H4 (cell line): ENCODE data around the gene RPGR. TPM values are rescaled to one million over a fixed set of nuclear protein-coding genes. Genes with fewer than 3 reads are reported as not detected.
A peak's percentile ranks its signal among the peaks of the same experiment; 100 is the strongest.

Experiments used
- DNase-seq: peaks from one replicate; pipeline ENCODE4 v3.0.0-alpha.2; 2015; ENCODE audit warnings: low spot score
- total RNA-seq: library from RNA; depleted of rRNA; stranded (reverse); fragments of >200 nt; shearing (Covaris generic); gene quantifications from 2 replicates; pipeline ENCODE4 v1.2.3, GENCODE V29; 2014; rRNA removed

RPGR gene
- total RNA-seq, 1 experiment from 2014 or later: 7.1 TPM

DNA sequence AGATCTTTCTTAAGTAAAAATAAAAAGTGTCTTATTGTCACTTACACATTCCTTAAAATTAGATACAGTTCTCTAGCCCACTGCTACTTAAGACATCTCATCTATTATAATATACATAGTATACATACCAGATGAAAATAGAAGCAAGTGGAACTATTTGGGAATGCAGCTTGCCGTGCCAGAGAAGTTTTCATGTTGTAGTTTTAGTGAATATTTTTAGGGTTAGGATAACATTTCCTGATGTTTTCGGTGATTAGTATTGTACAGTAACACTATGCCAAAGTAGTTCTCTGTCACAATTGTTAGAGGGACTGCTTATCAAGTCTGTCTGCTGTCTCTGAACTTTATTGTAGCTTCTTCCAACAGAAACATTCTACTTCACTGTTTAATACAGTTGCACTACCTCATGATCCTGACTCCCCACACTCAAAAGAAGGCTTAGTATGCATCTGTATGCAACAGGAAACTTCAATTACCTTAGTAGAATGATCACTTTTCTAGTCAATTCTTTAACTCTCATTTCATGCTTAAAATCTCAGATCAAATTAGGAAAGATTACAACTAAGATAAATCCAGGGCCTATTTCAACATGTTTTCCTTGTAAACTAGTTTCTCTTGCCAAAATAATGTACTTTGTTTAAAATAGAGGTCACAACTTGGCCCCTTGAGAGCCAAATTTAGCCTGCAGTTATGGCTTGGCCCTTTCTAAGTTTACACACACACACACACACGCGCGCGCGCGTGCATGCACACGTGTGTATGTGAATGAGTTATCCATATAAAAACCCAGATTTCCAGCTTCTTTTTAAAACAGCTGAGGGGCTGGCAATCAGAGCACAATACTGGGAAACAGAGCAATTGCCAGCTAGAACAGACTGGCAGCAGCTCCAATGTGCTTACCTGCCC lies 64.3 kb downstream of the RPGR start:
- no peak for DNase-seq

DNA sequence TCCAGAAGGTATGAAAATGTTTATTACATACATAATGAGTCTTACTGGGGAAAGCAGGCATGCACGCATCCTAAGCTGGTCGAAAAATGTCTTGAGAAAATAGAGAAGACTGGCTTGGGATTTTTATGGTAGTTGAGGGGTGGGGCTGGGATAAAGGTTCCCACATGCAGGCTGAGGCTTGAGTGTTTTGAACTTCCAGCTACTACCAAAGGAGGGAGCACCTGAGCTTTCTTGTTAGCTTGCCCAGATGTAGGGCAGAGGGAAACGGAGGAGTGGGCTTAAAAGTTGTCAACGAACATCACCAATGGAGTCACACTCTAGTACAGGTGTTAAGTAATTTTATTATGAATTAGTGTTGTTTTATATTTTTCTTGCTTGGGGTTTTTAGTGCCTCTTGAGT lies 67.1 kb downstream of the RPGR start:
- peak; percentile 21 for DNase-seq

DNA sequence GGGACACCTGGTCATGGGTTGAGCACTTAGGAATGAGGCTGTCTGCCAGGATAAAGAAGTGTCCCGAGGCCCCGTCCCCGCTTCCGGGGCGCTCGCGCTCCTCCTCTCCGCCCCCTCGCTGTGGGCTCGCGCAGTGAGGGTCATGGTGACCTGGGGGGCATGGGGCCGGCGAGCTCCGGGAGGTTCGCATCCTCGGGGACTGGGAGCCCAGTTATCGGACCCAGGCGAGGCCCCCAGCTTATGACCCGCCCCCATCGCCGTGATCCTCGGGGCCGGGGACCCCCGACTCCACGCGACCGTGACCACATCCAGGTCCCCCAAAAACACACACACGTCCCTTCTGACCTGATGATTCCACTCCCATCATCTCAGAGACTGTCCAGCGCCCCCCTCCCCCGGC lies 71.3 kb downstream of the RPGR start:
- DNase-seq: no peak

DNA sequence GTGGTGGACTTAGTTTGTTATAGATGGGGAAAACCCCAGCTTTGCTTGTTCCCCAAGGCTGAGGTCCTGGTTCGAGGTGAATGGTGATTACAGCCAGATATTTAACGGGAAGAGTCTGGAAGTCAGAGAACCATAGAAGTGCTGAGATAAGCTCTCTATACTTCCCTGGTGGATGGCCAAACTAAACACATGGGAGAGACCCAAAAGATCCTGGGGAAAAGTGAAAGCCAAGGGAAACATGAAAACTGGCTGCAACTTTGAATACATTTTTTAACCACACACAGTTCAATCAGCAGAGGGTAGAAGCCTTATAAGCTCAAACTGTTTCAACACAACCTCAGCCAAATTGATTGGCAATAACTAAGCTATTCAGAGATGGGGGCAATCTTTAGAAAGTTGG lies 77.3 kb downstream of the RPGR start:
- DNase-seq: no peak

DNA sequence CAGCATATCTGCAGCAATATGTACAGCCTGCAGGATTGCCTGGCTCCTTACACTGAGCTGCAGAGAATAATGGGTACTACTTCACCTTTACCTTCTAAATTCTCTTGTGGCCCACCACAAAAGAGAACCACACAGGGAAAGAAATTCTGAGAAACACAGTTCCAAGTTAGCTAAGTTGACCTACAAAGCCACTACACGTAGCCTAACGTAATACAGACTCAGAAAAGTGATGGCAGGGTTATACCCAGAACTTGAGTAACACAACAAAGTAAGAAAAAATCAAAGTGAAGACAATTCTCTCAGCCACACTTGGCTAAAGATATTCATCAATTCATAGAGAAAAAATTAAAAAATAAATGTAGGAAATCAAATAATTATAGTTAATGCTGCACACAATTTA lies 80.3 kb downstream of the RPGR start:
- no peak for DNase-seq

DNA sequence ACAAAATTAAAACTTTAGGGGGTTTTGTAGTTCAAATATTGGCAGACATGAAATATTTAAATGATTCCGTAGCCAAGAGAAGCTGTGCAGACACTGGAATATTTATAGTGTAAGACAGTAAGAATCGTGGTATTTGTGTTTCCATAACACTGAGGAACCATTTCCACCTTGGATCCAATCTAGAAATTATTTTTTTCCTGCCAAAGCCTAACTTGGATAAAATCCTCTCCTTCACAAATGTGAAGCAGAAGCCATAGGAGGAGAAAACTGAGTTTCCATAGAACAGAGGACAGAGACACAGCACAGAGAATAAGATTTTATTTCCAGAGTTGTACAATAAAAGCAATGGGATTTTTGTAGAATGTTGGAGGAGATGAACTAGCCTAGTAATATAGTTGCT lies 86.8 kb downstream of the RPGR start:
- no peak for DNase-seq

DNA sequence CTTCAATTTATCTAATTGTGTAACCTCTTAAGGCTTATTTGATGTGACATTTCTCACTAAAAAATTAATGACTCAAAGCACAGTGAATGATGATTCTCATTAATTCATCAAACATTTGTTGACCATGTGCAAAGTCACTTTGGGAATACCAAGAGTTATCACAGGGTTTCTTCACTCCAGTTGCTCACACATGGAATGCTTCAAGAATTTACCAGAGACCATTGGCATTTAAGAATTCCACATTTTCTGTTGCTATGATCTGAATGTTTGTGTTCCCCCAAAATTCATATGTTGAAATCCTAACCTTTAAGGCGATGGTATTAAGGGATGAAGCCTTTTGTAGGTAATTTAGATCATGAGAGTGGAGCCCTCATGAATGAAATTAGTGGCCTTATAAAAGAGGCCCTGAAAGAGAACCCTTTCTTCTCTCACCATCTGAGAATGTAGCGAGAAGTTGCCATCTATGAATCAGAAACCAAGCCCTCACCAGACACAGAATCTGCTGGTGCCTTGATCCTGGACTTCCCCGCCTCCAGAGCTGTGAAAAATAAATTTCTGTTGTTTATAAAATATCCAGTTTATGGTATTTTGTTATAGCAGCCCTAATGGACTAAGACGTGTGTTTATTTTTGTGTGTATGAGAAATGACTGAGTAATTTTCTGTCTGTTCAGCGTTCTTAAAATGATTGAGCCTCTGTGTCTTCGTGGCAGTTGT lies 90.3 kb downstream of the RPGR start:
- DNase-seq: no peak

DNA sequence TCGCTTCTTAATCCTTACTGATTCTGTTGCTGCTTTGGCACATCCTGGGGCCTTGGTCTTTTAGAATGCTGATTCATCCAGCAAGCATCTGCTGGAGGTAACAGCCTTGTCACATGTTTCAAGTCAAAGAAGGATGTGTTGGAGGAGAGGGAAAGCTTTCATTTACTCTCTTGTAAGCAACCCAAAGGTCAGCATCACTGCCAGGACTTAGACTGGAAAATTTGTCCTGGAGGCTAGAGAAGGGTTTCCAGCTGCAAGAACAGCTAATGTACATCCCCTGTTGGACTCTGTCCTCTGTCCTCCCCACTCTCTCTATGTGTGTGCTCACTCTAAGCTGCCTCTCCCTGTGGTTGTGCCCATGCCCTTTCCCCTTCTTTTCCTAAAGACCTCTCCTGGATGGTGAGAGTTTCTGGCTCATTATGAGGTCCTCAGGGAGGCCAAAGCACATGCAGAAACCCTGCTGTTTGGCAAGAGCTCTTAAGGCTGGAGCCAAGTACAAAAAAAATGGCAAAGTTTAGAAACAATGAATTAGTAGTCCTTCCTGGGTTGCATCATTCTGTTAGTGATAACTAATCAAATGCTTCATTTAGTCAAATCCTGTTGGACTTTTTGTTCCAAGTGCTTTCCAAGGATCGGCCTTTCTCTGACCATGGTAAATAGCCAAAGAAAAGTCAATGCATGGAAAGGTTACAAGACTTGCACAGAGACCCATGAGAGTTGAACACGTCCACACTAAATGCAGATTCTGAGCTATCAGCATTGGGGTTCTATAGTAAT lies 93.2 kb downstream of the RPGR start:
- DNase-seq: peak; percentile 80

DNA sequence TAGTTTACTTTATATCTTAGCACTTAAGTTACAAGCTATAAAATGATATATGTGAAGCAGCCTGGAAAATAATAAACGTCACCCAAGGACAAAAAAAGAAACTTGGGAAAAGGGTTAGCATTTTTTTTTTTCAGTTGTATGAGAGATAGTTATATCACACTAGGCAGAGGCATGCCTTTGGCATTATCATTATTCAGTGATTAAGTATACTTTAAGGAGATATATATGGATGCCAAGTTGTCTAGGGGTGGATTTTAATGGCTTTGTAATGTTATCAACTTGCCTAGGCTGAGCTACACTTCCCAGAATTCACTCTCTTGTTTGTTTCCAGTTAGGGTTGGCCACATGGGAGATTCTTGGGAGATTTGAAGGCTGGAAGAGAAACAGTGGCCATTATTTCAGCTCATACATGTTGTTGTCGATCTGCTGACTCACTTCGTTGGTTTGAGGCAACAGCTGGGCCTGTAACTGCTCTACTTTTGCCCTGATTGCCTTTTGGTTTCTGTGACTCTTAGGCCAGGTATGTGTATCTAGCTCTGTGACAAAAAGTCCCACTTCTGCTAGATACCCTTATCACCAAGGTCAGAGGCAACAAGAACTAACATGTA lies 95.1 kb downstream of the RPGR start:
- peak; percentile 7 for DNase-seq

DNA sequence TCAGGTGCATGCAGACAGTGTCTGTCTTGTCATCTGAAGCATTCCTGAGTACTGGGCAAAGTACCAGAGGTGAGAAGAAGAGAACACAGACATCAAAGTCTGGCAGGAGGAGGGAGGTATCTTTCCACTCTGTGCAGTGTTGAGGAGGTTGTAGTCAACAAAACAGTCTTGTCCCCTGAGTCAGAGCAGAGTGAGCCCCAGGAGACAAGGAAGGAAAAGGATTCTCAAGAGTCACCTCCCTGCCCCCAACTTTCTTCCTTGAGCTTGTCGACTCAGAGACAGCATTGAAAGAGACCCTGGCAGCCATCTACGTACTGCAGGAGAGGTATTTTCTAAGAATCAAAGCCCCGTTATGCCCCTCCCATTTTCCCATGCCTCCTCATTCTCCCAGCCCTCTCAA lies 102.2 kb downstream of the RPGR start:
- no peak for DNase-seq

DNA sequence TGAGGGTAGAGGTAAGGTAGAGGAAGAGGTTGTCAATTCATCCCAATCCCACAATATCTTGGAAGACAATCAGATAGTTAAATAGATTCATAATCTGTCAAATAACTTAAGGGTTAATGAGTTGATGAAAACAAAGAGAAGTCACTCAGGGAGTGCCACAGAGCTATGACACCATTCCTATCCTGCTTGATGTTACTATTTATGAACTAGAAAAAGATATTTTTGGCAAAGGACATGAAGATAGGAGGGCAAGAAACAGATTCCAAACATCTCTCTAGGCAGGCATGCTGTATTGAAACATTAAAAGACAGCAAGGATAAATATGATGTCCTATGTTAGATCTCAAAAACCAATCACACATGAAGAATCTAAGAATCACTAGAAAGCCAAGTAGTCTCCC lies 103.1 kb downstream of the RPGR start:
- DNase-seq: no peak

DNA sequence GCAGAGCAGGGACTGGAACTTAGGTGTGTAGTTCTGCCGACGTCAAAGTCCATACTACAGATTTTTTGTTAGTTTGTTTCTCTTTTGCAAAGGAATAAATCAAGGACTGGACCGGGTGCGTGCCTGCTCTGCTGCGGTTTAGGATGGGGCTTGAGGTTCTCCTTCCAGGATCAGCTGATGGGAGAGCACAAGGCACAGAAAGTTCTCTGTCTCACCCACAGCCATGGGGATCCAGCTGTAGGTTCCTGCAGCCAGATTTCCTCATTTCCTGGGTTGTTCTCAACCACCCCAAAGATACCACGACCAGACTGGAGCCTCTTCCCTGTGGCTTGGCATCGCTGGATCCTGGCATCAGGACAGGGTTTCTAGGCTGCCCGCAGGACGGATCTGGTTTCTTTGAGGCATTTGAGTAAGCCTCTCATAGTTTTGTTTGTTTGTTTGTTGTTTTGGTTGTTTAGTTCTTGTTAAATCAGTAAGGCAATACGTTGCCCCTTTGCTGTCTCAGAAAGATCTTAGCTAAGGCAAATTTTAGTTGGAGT lies 105.8 kb downstream of the RPGR start:
- no peak for DNase-seq

DNA sequence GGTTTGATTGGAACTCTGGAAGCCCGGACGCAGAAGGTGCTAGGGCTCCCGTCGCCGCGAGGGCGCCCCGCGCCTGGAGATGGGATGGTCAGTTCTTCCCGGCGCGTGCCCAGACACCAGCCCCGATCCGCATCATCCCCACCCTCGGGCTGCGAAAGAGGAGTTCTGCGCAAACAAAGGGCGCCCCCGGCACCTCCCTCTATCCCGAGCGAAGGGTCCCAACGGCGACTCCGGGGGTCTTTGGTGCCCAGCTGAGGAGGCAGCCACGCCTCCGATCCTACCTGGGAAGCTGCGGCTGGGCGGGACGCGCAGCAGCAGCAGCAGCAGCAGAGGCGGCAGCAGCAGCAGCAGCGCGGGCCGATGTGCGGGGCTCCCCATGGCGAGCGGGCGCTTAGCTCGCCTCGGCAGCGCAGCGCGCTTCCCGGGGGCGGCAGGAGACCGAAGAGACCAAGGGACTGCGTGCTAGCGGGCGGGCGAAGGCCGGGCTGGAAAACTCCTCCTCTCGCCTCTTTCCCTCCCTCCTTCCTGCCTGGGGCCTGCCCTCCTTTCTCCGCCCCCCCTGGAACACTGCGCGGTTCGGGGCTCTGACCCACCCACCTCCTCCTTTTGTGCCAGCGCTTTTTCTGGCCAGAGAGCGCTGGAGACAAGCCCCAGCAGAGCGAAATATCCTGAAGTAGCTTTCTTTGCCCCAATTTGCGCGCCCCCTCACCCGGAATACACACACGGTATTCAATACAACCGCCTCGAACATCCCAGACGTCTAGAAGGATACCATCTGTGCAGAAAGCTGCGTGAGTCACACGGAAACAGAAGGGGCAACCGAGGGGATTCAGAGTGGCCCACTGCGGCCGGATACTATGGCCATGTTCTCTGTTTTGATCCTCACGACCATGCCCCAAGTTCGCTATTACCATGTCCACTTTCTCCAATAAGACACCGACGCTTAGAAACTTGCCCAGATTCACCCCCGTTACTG lies 106.6 kb downstream of the RPGR start, which contains the start of gene SRPX:
Gene SRPX, minus strand, starts transcription at position 457 of the 976 bp plus-strand sequence. Its CDS starts 79 bp downstream, at position 378.
- DNase-seq: no peak

DNA sequence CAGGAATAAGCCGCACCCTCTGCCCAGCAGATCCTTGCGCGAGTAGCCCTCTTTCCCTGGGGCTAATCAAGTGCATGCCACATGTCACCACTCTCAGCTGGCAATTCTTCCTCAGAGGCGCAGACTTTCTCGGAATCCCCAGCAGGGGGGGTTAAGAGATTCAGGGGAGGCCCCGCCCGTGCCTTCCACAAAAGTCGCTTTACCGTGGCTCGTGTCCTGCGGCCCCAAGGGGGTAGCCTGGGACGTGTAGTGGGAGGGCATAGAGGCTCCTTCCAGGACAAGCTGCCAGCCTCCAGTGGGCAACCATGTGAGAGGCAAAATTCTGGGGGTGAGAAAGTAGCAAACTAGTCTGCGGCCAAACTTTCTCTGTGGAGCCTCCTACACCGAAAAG lies 107.3 kb downstream of the RPGR start:
- DNase-seq: peak; percentile 65

Other genes with a start within 250 kb of the RPGR start
- gene SRPX, start 106.6 kb downstream of the RPGR start, total RNA-seq: 67.8 and 72.3 TPM in 2 replicates
- not detected in 2 replicates for gene OTC, start 25.1 kb upstream of the RPGR start, total RNA-seq
- 8.8 and 14.6 TPM in 2 replicates for gene TSPAN7, start 234.0 kb upstream of the RPGR start, total RNA-seq